Activated B cell treated with CpG ODN at 0.5 μM for 24 hours (primary cell): ENCODE results near the gene LUZP2. TPM values are rescaled to one million over a fixed set of nuclear protein-coding genes. Genes with fewer than 3 reads are reported as not detected.

Experiments
- ATAC-seq: fragments of 200-7000 bp; cut with Tn5 transposase; one replicate; pipeline ENCODE4 v1.10.0; 2021; ENCODE audit warnings: low read depth, mild to moderate bottlenecking, moderate library complexity
- CTCF ChIA-PET: fragments of 350-600 bp; sonication (Branson Sonifier 250); formaldehyde crosslinking; loops from one replicate; lab custom pipeline; 2021; ENCODE audit warnings: antibody characterized with exemption; lab: Charles Lee
- POLR2A ChIA-PET: fragments of 350-600 bp; sonication (Branson Sonifier 250); formaldehyde crosslinking; loops from one replicate; lab custom pipeline; 2021; ENCODE audit warnings: antibody characterized with exemption; lab: Charles Lee
- DNase-seq: peaks from one replicate; pipeline ENCODE4 v3.0.0; 2022
- H3K27ac Mint-ChIP-seq: one replicate; pipeline ENCODE4 v1.8.0; 2020; ENCODE audit warnings: mixed read lengths
- H3K27me3 Mint-ChIP-seq: one replicate; pipeline ENCODE4 v1.8.0; 2021; ENCODE audit warnings: mixed read lengths
- H3K36me3 Mint-ChIP-seq: one replicate; pipeline ENCODE4 v1.8.0; 2021; ENCODE audit warnings: low read depth, mixed read lengths
- H3K4me1 Mint-ChIP-seq: one replicate; pipeline ENCODE4 v1.8.0; 2021; ENCODE audit warnings: mixed read lengths
- H3K4me3 Mint-ChIP-seq: one replicate; pipeline ENCODE4 v1.8.0; 2020; ENCODE audit warnings: mild to moderate bottlenecking, mixed read lengths
- H3K9me3 Mint-ChIP-seq: one replicate; pipeline ENCODE4 v1.8.0; 2020; ENCODE audit warnings: mixed read lengths
- CTCF ChIP-seq: fragments of 200-600 bp; IDR thresholded peaks from one replicate; pipeline ENCODE4 v1.8.0; 2022; ENCODE audit warnings: antibody characterized with exemption, mild to moderate bottlenecking
- intact Hi-C: fragments of 100-400 bp; cut with micrococcal nuclease; formaldehyde crosslinking; loops from one replicate; pipeline ENCODE4 v1.15.1; 2024
- total RNA-seq: library from RNA; stranded (reverse); gene quantifications from 2 replicates; pipeline ENCODE4 v1.2.3, GENCODE V29; 2022

LUZP2 gene
- total RNA-seq, result not detected in 2 replicates

DNA sequence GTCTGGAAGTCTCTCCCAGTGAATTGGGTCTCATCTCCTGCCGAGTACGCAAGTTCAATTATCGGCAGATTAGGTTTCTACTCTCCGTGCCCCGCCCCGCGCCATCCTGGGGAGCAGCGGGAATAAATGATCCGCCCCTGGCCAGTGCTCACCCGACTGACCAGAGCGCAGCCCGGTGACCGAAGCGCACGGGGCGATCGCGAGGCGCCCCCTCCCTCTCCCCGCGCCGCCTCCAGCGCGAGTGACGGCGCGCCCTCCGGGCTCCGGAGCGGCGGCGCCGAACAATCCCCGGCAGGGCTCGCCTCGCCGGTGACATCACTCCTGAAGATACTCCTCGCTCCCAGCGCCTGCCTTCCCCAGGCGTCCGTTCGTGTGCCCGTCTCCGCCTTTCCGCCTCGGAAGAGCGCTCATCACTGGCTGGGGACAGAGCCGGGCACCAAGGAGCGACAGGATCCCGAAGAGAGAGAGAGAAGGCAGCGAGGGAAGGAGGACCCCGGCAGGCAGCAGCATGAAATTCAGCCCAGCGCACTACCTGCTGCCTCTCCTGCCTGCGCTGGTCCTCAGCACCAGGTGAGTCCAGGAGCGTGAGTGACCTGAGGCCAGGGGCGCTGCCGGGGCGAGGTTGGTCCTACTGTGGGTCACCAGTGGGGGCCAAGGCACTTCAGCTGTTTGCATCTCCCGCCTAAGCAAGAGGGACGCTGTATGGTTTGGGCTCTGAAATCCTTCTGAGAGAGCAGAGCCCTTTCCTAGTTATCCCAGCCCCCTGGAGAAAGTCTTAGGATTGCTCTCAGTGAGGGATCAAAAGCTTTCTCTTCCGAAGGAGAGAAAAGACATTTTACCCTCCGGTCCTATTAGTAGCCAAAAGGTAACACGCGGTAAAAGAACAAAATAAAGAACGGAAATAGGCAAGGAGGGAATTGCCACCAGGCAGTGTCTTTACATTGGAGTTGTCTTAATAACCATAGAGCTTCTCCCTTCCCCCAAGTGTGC, at the start of gene LUZP2:
LUZP2 (plus strand) TSS at position 318 of the 990 bp plus-strand sequence.
- intact Hi-C loops, result no loop called here
- no peak for ATAC-seq
- H3K4me3 Mint-ChIP-seq, result no peak within 1 kb of the TSS
- no peaks in the 10 kb centered on the region for H3K4me1 Mint-ChIP-seq
- peaks cover 14% of the 10 kb centered on the region for H3K27me3 Mint-ChIP-seq
- TF ChIP-seq CTCF, result no peak
- H3K36me3 Mint-ChIP-seq, result no peaks in the 10 kb centered on the region
- no peak within 1 kb of the TSS for H3K27ac Mint-ChIP-seq
- ChIA-PET POLR2A (no interaction called here), CTCF (no interaction called here)
- H3K9me3 Mint-ChIP-seq, result no peaks in the 10 kb centered on the region
- DNase-seq, result no peak

- POLR2A ChIA-PET, result no interaction called here
- ATAC-seq, result no peak
- no peaks in the 10 kb centered on the region for H3K4me1 Mint-ChIP-seq
- H3K9me3 Mint-ChIP-seq, result peaks cover 3% of the 10 kb centered on the region
- H3K4me3 Mint-ChIP-seq, result no peak overlapping the region
- H3K27me3 Mint-ChIP-seq, result no peaks in the 10 kb centered on the region
- H3K27ac Mint-ChIP-seq, result no peak overlapping the region
- intact Hi-C loops, result no loop called here
- H3K36me3 Mint-ChIP-seq, result no peaks in the 10 kb centered on the region
- TF ChIP-seq CTCF, result no peak
- DNase-seq, result no peak
- CTCF ChIA-PET, result no interaction called here
Observed at GRCh38 chr11:24453129-24453718, 43.6 kb upstream of the LUZP2 start.

- H3K4me1 Mint-ChIP-seq, result no peaks in the 10 kb centered on the region
- TF ChIP-seq CTCF, result no peak
- DNase-seq (no peak), ATAC-seq (no peak)
- CTCF ChIA-PET, result no interaction called here
- no peaks in the 10 kb centered on the region for H3K27me3 Mint-ChIP-seq
- H3K4me3 Mint-ChIP-seq, result no peak overlapping the region
- intact Hi-C loops, result no loop called here
- H3K9me3 Mint-ChIP-seq, result peaks cover 8% of the 10 kb centered on the region
- no peaks in the 10 kb centered on the region for H3K36me3 Mint-ChIP-seq
- POLR2A ChIA-PET, result no interaction called here
- no peak overlapping the region for H3K27ac Mint-ChIP-seq
Observed at GRCh38 chr11:24457985-24458384, 38.9 kb upstream of the LUZP2 start.

GRCh38 chr11:24470431-24470830, 26.4 kb upstream of the LUZP2 start:
- Mint-ChIP-seq H3K4me3 (no peak overlapping the region), H3K27ac (no peak overlapping the region), H3K27me3 (no peaks in the 10 kb centered on the region), H3K4me1 (no peaks in the 10 kb centered on the region), H3K9me3 (peaks cover 3% of the 10 kb centered on the region), H3K36me3 (no peaks in the 10 kb centered on the region)
- ChIA-PET CTCF (interaction anchor here (0.6 kb wide), 1 partner anchor 159 kb away, joined by 3 read pairs; no protein-coding TSS in a partner anchor), POLR2A (no interaction called here)
- ATAC-seq, result no peak
- TF ChIP-seq CTCF, result no peak
- no peak for DNase-seq
- intact Hi-C loops, result no loop called here

- TF ChIP-seq CTCF, result no peak
- ChIA-PET POLR2A (no interaction called here), CTCF (interaction anchor here (0.6 kb wide), 1 partner anchor 160 kb away, joined by 3 read pairs; no protein-coding TSS in a partner anchor)
- H3K4me1 Mint-ChIP-seq, result no peaks in the 10 kb centered on the region
- ATAC-seq (no peak), DNase-seq (no peak)
- no peak overlapping the region for H3K4me3 Mint-ChIP-seq
- H3K27me3 Mint-ChIP-seq, result no peaks in the 10 kb centered on the region
- no peaks in the 10 kb centered on the region for H3K36me3 Mint-ChIP-seq
- peaks cover 8% of the 10 kb centered on the region for H3K9me3 Mint-ChIP-seq
- H3K27ac Mint-ChIP-seq, result no peak overlapping the region
- intact Hi-C loops, result no loop called here
Observed at GRCh38 chr11:24471084-24471483, 25.8 kb upstream of the LUZP2 start.
